ENCODE data around the gene OR4C45.

GRCh38 chr11:50077526-50077925 is 44.9 kb downstream of the OR4C45 start:
- TF ChIP-seq E2F4 (CRISPR knock-in tag; IDR thresholded peaks at IDR 0.05; ENCODE audit: borderline replicate concordance, low read depth) (no peak), ZNF138 (CRISPR knock-in tag; conservative IDR thresholded peaks at IDR 0.05) (no peak)
